ENCODE results near the gene GPBAR1. TPM values are rescaled to one million over a fixed set of nuclear protein-coding genes. Genes with fewer than 3 reads are reported as not detected.

GPBAR1 gene
- total RNA-seq, 1 donor from 2014 or later: 0.77 TPM

- no peak for DNase-seq (ENCODE audit: low spot score)
- Mint-ChIP-seq H3K36me3 (ENCODE audit: low read depth, unreplicated experiment) (peaks cover 42% of the 10 kb centered on the region), H3K4me3 (ENCODE audit: unreplicated experiment) (no peak overlapping the region), H3K4me1 (ENCODE audit: unreplicated experiment) (peaks cover 48% of the 10 kb centered on the region), H3K27ac (ENCODE audit: unreplicated experiment) (no peak overlapping the region), H3K27me3 (ENCODE audit: unreplicated experiment) (peaks cover 6% of the 10 kb centered on the region), H3K9me3 (ENCODE audit: unreplicated experiment) (no peaks in the 10 kb centered on the region)
- no peak for TF ChIP-seq CTCF (IDR thresholded peaks at IDR 0.05; ENCODE audit: unreplicated experiment)
These were observed 37.8 kb upstream of the GPBAR1 start for GRCh38 chr2:218223046-218223445.

- H3K27ac Mint-ChIP-seq (ENCODE audit: unreplicated experiment): peak overlapping the region; percentile 68
- TF ChIP-seq CTCF (IDR thresholded peaks at IDR 0.05; ENCODE audit: unreplicated experiment): no peak
- peaks cover 2% of the 10 kb centered on the region for H3K27me3 Mint-ChIP-seq (ENCODE audit: unreplicated experiment)
- no peaks in the 10 kb centered on the region for H3K9me3 Mint-ChIP-seq (ENCODE audit: unreplicated experiment)
- H3K4me3 Mint-ChIP-seq (ENCODE audit: unreplicated experiment): no peak overlapping the region
- peaks cover 51% of the 10 kb centered on the region for H3K36me3 Mint-ChIP-seq (ENCODE audit: low read depth, unreplicated experiment)
- DNase-seq (ENCODE audit: low spot score): no peak
- peaks cover 45% of the 10 kb centered on the region for H3K4me1 Mint-ChIP-seq (ENCODE audit: unreplicated experiment)
These were observed 36.6 kb upstream of the GPBAR1 start for GRCh38 chr2:218224186-218224585.

GRCh38 chr2:218226903-218227302 is 33.9 kb upstream of the GPBAR1 start:
- Mint-ChIP-seq H3K27me3 (ENCODE audit: unreplicated experiment) (no peaks in the 10 kb centered on the region), H3K27ac (ENCODE audit: unreplicated experiment) (no peak overlapping the region), H3K4me1 (ENCODE audit: unreplicated experiment) (peaks cover 20% of the 10 kb centered on the region), H3K4me3 (ENCODE audit: unreplicated experiment) (peak overlapping the region; percentile 56), H3K9me3 (ENCODE audit: unreplicated experiment) (no peaks in the 10 kb centered on the region), H3K36me3 (ENCODE audit: low read depth, unreplicated experiment) (peaks cover 48% of the 10 kb centered on the region)
- TF ChIP-seq CTCF (IDR thresholded peaks at IDR 0.05; ENCODE audit: unreplicated experiment): no peak
- DNase-seq (ENCODE audit: low spot score): no peak

GRCh38 chr2:218228366-218229090 is 32.3 kb upstream of the GPBAR1 start:
- no peaks in the 10 kb centered on the region for H3K27me3 Mint-ChIP-seq (ENCODE audit: unreplicated experiment)
- TF ChIP-seq CTCF (IDR thresholded peaks at IDR 0.05; ENCODE audit: unreplicated experiment): no peak

GRCh38 chr2:218229239-218229638 is 31.6 kb upstream of the GPBAR1 start:
- Mint-ChIP-seq H3K27ac (ENCODE audit: unreplicated experiment) (peak overlapping the region; percentile 64), H3K4me3 (ENCODE audit: unreplicated experiment) (no peak overlapping the region), H3K9me3 (ENCODE audit: unreplicated experiment) (no peaks in the 10 kb centered on the region), H3K36me3 (ENCODE audit: low read depth, unreplicated experiment) (peaks cover 62% of the 10 kb centered on the region), H3K27me3 (ENCODE audit: unreplicated experiment) (no peaks in the 10 kb centered on the region), H3K4me1 (ENCODE audit: unreplicated experiment) (peaks cover 10% of the 10 kb centered on the region)
- no peak for TF ChIP-seq CTCF (IDR thresholded peaks at IDR 0.05; ENCODE audit: unreplicated experiment)
- no peak for DNase-seq (ENCODE audit: low spot score)

More at GRCh38 chr2:218228366-218229090, 32.3 kb upstream of the GPBAR1 start:
- Mint-ChIP-seq H3K4me1 (ENCODE audit: unreplicated experiment) (peaks cover 14% of the 10 kb centered on the region), H3K9me3 (ENCODE audit: unreplicated experiment) (no peaks in the 10 kb centered on the region), H3K27ac (ENCODE audit: unreplicated experiment) (no peak overlapping the region), H3K4me3 (ENCODE audit: unreplicated experiment) (peak overlapping the region; percentile 47), H3K36me3 (ENCODE audit: low read depth, unreplicated experiment) (peaks cover 55% of the 10 kb centered on the region)
- no peak for DNase-seq (ENCODE audit: low spot score)

Measured in endothelial cell (in vitro differentiated cells).